Tibial nerve (tissue), 4 donors: Measurements from ENCODE around the gene GGCT. TPM values are rescaled to one million over a fixed set of nuclear protein-coding genes. Genes with fewer than 3 reads are reported as not detected.

Experiments used
- DNase-seq, 2 donors: peaks; one replicate each; pipeline ENCODE4 v3.0.0-alpha.2; 2019; ENCODE audit warnings: low spot score in 2 of 2
- H3K27ac ChIP-seq, 4 donors: fragments of 200-600 bp; sonication (generic) in 3 of 4; one replicate each; pipeline ENCODE4 v1.5.1; 2017 to 2019; ENCODE audit warnings: mild to moderate bottlenecking in 1 of 4
- H3K27me3 ChIP-seq, 2 donors: fragments of 200-600 bp; sonication (generic) in 1 of 2; one replicate each; pipeline versions ENCODE4 v1.5.1 to v1.6.0; 2017 to 2019
- H3K36me3 ChIP-seq, 3 donors: fragments of 200-600 bp; sonication (generic); one replicate each; pipeline ENCODE4 v1.5.1; 2018 to 2019
- H3K4me1 ChIP-seq, 4 donors: fragments of 200-600 bp; sonication (generic) in 3 of 4; one replicate each; pipeline ENCODE4 v1.5.1; 2017 to 2019
- H3K4me3 ChIP-seq, 4 donors: fragments of 200-600 bp; sonication (generic) in 3 of 4; one replicate each; pipeline ENCODE4 v1.5.1; 2017 to 2019; ENCODE audit warnings: mild to moderate bottlenecking in 1 of 4, moderate library complexity in 1 of 4
- H3K9me3 ChIP-seq, 4 donors: fragments of 200-600 bp; sonication (generic) in 3 of 4; one replicate each; pipeline ENCODE4 v1.5.1; 2017 to 2019
- EP300 ChIP-seq, 2 donors: sonication (generic); formaldehyde crosslinking; IDR thresholded peaks; one replicate each; pipeline ENCODE4 v1.6.1; 2017; ENCODE audit warnings: antibody characterized with exemption in 2 of 2, mild to moderate bottlenecking in 1 of 2
- POLR2A ChIP-seq, 2 donors: fragments of 450-650 bp; IDR thresholded peaks; one replicate each; pipeline ENCODE4 v1.6.1; 2017; ENCODE audit warnings: antibody characterized with exemption in 2 of 2, mild to moderate bottlenecking in 2 of 2, moderate library complexity in 2 of 2
- WGBS, 2 donors: methylation state at CpG; one replicate each; pipeline ENCODE4 v1.1.5; 2018; 5-methylcytosine and 5-hydroxymethylcytosine counted together
- total RNA-seq, 4 donors: library from RNA; depleted of rRNA; stranded (reverse); fragments of >200 nt; gene quantifications; one replicate each; pipeline ENCODE4 v1.1.0, GENCODE V29; 2016
- TF ChIP-seq, protein P1 (sequence below), 5 experiments: fragments of 200-600 bp in 3 of 5; fragments of 450-650 bp in 2 of 5; sonication (generic) in 3 of 5; IDR thresholded peaks; one replicate each; pipeline ENCODE4 v1.5.1; 2016 to 2019; ENCODE audit warnings: antibody characterized with exemption in 5 of 5, mild to moderate bottlenecking in 3 of 5, moderate library complexity in 2 of 5

GGCT gene
- total RNA-seq, 4 donors from 2014 or later: 12.2 to 39.6 (median 29.6) TPM

DNA sequence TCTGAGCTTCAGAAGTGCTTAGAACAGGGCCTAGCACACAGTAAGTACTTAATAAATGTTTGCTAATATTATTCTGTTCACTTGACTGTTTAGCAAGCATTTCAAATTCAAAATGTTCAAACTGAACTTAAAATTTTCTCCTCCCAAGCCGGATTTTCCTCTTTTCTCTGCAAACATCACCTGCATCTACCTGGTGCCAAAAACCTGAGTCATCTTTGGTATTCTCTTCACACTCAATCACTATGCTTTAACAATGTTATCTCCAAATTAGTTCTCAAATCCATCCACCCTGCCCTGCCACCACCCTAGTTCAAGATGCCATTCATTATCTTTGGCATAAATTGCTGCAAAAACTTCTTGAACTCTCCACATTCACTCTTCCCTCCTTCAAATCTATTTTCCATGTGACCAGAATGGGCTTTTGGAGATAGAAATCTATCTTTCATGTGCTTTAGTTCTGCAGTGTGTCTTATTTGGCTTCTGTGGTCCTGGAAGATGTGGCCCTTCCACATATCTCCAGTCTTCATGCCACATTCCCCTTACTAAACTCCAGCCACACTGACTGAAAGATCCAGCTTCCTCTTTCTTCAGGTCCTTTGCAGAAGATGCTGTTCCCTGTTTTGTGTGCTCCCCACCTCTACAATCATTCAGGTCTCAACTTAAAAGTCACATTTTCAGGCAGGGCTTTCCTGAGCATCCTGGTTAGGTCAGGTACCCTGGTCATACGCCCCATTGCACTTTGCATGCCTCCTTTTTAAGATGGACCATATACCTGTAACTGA lies 2.0 kb downstream of the GGCT start:
- Histone ChIP-seq H3K27me3 (no peaks in the 10 kb centered on the region), H3K4me3 (peak overlapping the region in 1 of 4 donors; percentile 82), H3K36me3 (peaks cover 0 to 6% (median 1%) of the 10 kb centered on the region in 3 donors), H3K4me1 (peaks cover 0 to 29% (median 7%) of the 10 kb centered on the region in 4 donors), H3K27ac (no peak overlapping the region), H3K9me3 (no peaks in the 10 kb centered on the region)
- 91 to 96% methylated on average over 2 of the region's 2 CpGs for WGBS, 2 donors
- TF ChIP-seq POLR2A (IDR thresholded peaks at IDR 0.05) (no peak), EP300 (IDR thresholded peaks at IDR 0.05) (no peak)
- TF ChIP-seq, protein P1, sequence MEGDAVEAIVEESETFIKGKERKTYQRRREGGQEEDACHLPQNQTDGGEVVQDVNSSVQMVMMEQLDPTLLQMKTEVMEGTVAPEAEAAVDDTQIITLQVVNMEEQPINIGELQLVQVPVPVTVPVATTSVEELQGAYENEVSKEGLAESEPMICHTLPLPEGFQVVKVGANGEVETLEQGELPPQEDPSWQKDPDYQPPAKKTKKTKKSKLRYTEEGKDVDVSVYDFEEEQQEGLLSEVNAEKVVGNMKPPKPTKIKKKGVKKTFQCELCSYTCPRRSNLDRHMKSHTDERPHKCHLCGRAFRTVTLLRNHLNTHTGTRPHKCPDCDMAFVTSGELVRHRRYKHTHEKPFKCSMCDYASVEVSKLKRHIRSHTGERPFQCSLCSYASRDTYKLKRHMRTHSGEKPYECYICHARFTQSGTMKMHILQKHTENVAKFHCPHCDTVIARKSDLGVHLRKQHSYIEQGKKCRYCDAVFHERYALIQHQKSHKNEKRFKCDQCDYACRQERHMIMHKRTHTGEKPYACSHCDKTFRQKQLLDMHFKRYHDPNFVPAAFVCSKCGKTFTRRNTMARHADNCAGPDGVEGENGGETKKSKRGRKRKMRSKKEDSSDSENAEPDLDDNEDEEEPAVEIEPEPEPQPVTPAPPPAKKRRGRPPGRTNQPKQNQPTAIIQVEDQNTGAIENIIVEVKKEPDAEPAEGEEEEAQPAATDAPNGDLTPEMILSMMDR (IDR thresholded peaks at IDR 0.05): no peak
- DNase-seq: no peak

DNA sequence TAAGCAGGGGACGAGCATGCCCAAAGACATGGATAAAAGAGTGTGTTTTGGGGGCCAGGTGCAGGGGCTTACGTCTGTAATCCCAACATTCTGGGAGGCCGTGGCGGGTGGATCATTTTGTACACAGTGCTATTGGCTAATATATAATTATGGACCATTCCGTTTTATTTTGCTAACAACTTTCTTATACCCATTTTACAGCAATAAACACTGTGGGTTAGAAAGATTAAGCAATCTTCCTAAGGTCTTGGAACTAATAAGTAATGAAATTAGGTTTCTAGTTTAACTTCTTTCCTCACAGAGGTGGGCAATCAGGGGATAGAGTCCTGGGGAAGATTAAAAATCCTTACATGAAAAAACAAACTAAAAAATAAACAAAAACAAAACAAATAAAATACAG lies 3.4 kb downstream of the GGCT start:
- 87 to 96% methylated on average over 5 of the region's 5 CpGs for WGBS, 2 donors

DNA sequence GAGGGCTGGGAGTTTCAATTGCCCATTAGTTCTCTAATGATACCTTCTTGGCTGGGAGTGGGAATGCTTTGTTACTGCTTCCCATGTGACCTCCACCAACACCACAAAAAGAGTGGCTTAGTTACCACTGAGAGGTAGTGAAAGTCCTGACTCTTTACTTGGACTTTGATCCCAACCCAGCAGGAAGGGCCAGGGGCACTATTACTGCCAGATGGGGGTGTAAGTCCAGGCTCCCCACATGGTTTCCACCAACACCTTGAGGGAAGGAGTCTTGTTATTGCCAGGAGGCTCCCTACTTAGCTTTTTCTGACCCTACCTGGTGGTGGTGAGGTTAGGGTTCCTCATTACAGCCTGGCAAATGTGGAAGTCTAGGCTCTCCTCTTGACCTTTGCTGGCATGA lies 11.4 kb downstream of the GGCT start:
- Histone ChIP-seq H3K27ac (no peak overlapping the region), H3K4me3 (no peak overlapping the region), H3K27me3 (no peaks in the 10 kb centered on the region), H3K9me3 (peaks cover 0 to 21% (median 0%) of the 10 kb centered on the region in 4 donors), H3K4me1 (no peaks in the 10 kb centered on the region), H3K36me3 (peaks cover 0 to 32% (median 2%) of the 10 kb centered on the region in 3 donors)
- no peak for DNase-seq
- TF ChIP-seq, protein P1 (IDR thresholded peaks at IDR 0.05): no peak
- no peak for TF ChIP-seq POLR2A (IDR thresholded peaks at IDR 0.05)
- TF ChIP-seq EP300 (IDR thresholded peaks at IDR 0.05): no peak

More for the DNA sequence above, 3.4 kb downstream of the GGCT start:
- Histone ChIP-seq H3K27ac (no peak overlapping the region), H3K4me1 (peaks cover 0 to 29% (median 7%) of the 10 kb centered on the region in 4 donors), H3K4me3 (no peak overlapping the region), H3K9me3 (no peaks in the 10 kb centered on the region), H3K27me3 (no peaks in the 10 kb centered on the region), H3K36me3 (peaks cover 0 to 18% (median 2%) of the 10 kb centered on the region in 3 donors)
- TF ChIP-seq, protein P1 (IDR thresholded peaks at IDR 0.05): no peak
- TF ChIP-seq POLR2A (IDR thresholded peaks at IDR 0.05) (no peak), EP300 (IDR thresholded peaks at IDR 0.05) (no peak)
- DNase-seq: no peak

DNA sequence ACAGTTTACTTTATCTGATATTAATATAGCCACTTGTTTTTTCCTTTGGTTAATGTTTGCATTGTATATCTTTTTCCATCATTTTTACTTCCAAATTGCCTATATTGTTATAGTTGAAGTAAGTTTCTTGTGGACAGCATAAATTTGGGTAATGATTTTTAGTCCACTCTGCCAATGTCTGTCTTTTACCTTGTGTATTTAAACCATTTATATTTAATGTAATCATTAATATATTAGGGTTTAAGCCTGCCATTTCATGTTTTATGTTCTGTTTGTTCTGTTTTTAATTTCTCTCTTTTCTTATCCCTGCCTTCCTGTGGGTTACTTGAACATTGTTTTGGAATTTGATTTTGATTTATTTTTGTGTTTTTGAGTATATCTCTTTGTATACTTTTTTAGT lies 13.2 kb downstream of the GGCT start:
- H3K27ac ChIP-seq: no peak overlapping the region
- no peak for DNase-seq
- H3K27me3 ChIP-seq: no peaks in the 10 kb centered on the region
- peaks cover 0 to 21% (median 0%) of the 10 kb centered on the region in 3 donors for H3K36me3 ChIP-seq
- no peak overlapping the region for H3K4me3 ChIP-seq
- TF ChIP-seq, protein P1 (IDR thresholded peaks at IDR 0.05): no peak
- no peak for TF ChIP-seq POLR2A (IDR thresholded peaks at IDR 0.05)
- TF ChIP-seq EP300 (IDR thresholded peaks at IDR 0.05): no peak
- no peaks in the 10 kb centered on the region for H3K4me1 ChIP-seq
- H3K9me3 ChIP-seq: peaks cover 0 to 21% (median 0%) of the 10 kb centered on the region in 4 donors

DNA sequence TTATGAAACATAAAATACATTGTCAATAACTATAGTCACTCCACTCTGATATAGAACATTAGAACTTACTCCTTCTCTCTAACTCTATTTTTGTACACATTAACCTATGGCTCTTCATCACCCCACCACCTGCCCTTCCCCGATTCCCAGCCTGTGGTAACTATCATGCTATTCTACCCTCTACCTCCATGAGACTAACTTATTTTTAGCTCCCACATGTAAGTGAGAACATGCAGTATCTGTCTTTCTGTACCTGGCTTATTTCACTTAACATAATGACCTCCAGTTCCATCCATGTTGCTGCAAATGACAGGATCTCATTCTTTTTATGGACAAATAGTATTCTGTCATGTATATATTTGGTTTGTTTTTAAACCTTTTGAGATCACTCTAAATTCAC lies 17.3 kb downstream of the GGCT start:
- TF ChIP-seq EP300 (IDR thresholded peaks at IDR 0.05) (no peak), POLR2A (IDR thresholded peaks at IDR 0.05) (no peak)
- TF ChIP-seq, protein P1 (IDR thresholded peaks at IDR 0.05): no peak
- no peaks in the 10 kb centered on the region for H3K27me3 ChIP-seq
- WGBS, 2 donors: 88 to 91% methylated on average over 1 of the region's 1 CpG
- no peaks in the 10 kb centered on the region for H3K36me3 ChIP-seq
- H3K4me1 ChIP-seq: no peaks in the 10 kb centered on the region
- H3K4me3 ChIP-seq: no peak overlapping the region
- no peak overlapping the region for H3K27ac ChIP-seq
- peaks cover 0 to 21% (median 0%) of the 10 kb centered on the region in 4 donors for H3K9me3 ChIP-seq
- DNase-seq: no peak
